Measurements from ENCODE around the gene LRRC34.

Gene LRRC34

DNA sequence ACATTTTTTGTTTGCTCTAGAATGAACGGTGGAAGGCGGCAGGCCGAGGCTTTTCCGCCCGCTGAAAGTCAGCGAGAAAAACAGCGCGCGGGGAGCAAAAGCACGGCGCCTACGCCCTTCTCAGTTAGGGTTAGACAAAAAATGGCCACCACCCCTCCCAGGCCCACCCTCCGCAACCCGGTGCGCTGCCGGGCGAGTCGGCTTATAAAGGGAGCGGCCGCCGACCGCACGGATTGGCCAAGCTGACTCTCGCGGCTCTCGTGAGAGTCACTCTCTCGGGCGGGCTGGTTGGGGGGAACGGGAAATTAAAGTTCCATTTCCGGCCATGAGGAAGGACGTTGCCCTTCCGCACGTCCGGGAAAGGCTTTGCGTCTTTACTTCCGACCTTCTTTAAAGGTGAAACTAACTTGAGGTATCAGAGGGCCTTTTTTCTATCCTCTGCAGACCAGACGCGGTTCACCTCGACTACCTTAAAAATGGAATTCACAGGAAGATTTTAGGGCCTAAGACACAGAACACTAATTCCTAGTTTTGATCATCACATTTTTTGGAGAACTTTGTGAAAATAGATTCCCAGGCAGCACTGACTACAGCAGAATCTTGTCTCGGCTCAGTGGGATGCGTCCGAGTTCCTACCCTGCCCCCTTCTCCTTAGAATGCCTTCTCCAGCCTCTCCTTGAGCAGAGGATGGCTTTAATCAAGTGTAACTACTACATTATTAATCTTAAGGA is 47.7 kb downstream of the LRRC34 start, which contains the start of gene TERC:
TSS of gene TERC (minus strand) at position 179 of the 731 bp plus-strand sequence.
- peak; percentile 84 to 87 for DNase-seq (ENCODE audit: low read depth in 2 of 2)

DNA sequence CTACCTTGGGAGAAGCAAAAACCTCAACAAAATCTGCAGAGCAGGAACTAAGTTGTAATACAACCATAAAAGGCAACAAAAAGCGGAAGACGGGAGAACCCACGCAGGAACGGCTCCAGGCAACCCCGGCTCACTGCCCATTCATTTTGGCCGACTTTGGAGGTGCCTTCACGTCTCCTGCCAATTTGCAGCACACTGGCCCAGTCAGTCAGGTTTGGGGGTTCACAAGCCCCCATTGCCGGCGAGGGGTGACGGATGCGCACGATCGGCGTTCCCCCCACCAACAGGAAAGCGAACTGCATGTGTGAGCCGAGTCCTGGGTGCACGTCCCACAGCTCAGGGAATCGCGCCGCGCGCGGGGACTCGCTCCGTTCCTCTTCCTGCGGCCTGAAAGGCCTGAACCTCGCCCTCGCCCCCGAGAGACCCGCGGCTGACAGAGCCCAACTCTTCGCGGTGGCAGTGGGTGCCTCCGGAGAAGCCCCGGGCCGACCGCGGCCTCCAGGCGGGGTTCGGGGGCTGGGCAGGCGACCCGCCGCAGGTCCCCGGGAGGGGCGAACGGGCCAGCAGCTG is 48.3 kb downstream of the LRRC34 start:
- DNase-seq (ENCODE audit: low read depth in 2 of 2), result peak; percentile 40 to 45

DNA sequence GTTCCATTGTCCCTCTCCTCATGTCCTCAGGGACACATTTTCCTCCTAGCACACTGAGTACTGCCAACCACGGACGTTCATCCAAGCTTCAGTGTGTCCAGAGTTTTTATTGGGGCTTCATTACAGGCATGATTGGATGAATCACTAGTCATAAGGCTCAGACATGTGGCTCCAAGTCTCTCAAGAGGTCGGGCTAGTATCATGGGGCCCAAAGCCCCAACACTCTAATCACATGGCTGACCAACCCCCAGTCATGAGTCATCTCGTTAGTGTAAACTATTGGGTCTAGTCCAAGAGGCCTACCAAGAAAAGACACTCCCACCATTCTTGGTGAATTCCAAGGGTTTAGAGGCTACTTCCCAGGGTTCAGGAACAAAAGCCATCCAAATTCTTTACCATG is 52.2 kb downstream of the LRRC34 start:
- no peak for DNase-seq (ENCODE audit: low read depth in 2 of 2)

DNA sequence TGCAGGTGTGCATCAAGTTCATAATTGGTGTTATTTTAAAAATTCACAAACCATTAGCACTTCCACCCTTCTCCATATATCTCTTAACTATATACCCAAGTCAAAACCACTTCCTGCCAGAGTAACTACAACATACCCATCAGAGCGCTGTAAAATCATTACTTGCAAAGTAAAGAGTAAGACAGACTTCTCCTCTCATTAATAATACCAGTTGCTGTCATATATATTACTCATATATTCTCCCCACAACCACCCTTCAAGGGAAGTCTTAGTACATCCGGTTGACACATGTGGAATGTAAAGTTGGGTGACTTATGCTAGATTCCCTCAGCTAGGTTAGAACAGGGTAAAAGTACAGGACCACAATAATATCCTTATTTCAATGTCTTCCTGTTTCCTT is 53.4 kb downstream of the LRRC34 start:
- DNase-seq (ENCODE audit: low read depth in 2 of 2), result no peak

DNA sequence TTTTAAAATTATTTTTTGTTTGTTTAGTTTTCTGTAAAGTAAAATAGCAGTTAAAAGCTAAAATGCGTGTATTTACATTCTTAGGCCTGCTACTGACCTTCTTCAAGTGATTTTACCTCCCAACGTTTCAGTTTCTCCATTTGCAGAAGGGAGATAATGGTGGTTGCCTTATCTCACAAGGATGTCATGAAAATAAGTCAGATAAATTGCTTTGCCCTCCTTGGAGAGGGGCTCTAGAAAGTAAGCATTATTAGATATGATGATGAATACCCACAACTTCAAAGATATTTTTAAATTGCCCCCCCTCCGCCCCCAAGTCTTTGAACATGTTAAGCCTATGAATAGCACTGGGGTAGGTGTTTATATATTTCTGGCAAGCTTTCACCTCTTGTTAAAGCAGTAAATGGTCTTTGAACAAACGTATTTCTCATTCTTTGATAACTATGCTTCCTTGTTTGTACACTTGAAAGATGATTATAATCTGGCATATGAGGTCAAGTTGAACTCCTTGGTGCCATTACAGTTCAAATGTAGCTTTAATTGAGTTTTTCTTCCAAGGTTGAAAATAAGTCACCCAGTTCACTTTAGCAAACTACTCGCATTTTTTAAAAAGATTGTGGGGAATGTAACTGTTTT is 54.2 kb downstream of the LRRC34 start:
- no peak for DNase-seq (ENCODE audit: low read depth in 2 of 2)

DNA sequence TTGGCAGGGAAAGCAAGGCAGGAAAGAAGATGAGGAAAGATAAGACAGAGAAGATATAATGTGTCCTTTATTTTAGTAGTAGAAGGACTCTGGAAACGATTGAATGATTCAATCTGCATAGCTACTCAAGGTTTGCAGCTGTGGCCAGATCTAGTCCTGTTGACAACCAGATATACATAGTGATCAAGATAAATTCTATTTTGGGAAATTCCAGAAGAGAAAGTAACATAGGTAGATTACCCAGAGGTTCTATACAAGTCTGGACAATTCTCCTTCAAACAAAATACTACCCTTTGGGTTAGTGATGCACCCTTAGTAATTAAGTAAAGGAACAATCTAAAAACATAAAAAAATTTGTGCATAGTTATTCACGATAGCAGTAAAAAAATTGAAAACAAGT is 57.2 kb downstream of the LRRC34 start:
- DNase-seq (ENCODE audit: low read depth in 2 of 2), result no peak

DNA sequence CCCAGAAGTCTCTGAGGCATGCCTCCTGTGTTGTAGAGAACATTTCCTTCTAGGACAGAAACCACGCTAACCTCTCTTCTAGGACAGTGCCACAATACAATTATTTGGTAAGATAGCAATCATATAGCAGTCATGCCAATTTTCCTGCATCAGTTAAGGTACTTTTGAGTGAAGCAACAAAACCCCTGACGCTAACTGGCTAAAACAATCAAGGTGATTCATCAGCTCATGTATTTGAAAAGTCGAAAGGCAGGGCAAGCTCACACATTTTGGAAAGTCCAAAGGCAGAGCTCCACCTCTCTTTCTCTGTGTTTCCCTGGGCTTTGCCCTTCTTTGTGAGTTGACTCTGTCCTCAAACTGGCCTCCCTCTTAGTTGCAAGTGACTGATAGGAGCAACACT is 58.0 kb downstream of the LRRC34 start:
- no peak for DNase-seq (ENCODE audit: low read depth in 2 of 2)

DNA sequence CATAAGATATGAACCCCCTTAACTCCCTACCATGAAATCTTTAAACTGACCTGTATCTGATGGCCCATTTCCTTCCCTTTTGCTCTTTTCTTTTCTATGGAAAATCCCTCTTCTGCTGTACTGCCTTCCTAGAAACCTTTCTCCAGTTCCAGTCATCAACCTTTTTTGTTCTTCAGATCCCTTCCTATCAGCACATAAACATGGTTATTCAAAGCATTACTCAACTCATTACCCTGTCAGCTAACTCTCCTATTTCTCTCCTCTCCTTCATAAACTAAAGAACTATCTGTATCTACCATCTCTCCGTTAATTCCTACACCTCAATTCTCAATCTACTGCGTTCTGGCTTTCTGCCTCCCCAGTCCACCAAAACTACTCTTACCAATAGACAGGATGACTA is 60.8 kb downstream of the LRRC34 start:
- no peak for DNase-seq (ENCODE audit: low read depth in 2 of 2)

DNA sequence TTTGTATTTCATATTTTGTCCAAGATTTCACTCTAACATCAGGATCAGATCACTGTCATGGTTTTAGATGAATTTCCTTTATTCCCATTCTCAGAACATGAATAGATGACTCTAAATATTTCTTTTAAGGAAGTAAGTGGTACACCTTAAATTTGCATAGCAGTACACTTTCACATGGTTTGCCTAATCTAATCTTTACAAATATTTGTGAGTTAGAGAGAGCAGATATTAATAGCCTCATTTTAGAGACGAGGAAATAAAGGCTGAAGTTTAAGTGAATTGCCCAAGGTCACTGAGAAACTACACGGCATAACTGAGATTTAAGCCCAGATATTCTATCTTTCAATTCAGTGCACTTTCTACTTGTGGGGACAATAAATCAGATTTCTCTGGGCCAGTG is 62.0 kb downstream of the LRRC34 start:
- no peak for DNase-seq (ENCODE audit: low read depth in 2 of 2)

DNA sequence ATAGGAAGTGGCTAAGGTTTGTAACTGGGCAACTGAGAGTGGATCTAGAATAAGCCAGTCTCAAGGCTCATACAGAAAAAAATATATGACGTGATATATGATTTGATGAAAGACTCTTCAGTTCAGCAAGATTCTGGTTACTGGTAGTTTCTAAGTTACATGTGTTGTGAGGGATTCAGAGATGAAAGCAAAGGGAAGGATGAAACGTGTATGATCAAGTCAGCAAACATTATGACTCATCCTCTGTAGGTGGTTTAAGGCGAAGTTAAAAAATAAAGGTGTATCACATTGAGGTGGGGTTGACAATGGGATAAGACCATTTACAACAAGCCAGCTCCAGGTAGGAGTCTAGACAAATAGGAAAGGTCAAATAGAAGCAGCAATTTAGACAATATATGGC is 64.0 kb downstream of the LRRC34 start:
- DNase-seq (ENCODE audit: low read depth in 2 of 2), result no peak

DNA sequence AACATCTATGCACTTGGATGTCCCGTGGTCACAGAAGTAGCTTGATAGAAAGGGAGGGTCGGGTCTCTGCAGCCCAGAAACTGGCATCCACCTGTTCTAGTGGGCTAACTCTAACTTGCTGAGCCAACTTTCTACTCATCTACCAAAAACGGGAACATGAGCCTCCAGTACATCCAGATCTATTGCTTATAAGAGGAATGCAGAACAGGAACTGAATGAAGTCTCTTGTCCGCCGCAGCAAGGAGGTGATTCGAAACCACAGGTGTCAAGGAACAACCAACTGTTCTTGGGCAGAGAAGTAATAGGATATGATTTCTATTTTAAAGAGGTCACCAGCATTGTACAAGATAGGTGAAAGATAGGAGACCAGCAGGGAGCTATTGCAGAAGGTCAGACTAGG is 65.8 kb downstream of the LRRC34 start:
- no peak for DNase-seq (ENCODE audit: low read depth in 2 of 2)

DNA sequence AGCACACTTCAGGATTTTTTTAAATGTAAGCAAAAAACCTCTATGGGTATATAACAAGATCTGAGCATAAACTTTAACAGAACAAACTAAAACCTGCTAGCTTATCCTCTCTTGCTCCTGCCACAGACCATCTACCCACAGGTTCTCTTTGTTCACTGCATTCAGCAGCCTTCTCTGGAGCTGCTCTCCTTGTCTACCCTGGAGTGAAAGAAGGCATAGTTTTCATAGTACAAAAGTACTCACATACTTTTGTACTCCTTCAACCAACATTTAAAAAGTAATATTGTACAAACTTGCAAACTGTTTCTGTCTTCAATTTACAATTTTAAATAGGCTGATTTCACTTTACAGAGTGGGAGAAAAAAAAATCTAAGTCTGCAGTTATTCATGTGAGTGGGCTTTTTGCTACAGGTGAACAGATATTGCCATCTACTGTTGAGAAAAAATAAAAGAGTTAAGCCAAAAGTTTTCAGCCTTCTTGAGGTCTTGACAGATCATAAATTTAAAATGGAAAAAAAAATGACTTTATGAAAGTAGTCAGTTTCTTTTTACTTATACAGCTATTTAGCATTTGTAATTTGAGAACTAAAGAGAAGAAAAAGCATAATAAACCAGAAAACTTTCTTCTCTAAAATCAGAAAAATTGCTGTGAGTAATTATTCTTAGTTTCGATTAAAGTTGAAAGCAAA is 68.2 kb downstream of the LRRC34 start:
- no peak for DNase-seq (ENCODE audit: low read depth in 2 of 2)
